ENCODE measurements around the gene PCDH9. TPM values are rescaled to one million over a fixed set of nuclear protein-coding genes. Genes with fewer than 3 reads are reported as not detected.

The PCDH9 gene
- total and polyA plus RNA-seq, 2 experiments from 2014 or later: 0.56 to 0.76 TPM

DNA sequence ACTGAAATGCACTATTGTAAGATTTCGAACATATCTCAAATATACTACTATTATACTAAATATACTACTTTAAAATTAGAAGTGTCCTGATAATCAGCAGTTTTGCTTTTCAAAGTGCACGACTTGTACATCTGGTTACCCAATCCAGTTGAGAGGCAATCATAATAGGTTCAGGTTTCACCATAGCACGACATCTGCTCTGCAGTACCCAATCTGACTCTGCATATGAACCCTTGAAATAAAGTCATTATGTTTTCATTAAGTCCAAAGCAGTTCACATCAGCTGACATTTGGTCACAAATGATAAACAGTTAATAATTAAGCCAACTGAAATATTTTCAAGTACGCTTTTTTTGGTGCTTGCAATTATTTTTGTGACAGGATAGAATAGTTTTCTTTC lies 90.6 kb downstream of the PCDH9 start:
- H3K9me2 ChIP-seq (ENCODE audit: insufficient read depth): no peaks in the 10 kb centered on the region
- no peak overlapping the region for H2AFZ ChIP-seq
- no peaks in the 10 kb centered on the region for H3K9me3 ChIP-seq (ENCODE audit: low read depth)
- no peaks in the 10 kb centered on the region for H4K20me1 ChIP-seq (ENCODE audit: insufficient read depth)
- H3K4me3 ChIP-seq: no peak overlapping the region
- H3K36me3 ChIP-seq (ENCODE audit: low read depth): no peaks in the 10 kb centered on the region
- no peak overlapping the region for H3K4me2 ChIP-seq (ENCODE audit: unreplicated experiment)
- no peak overlapping the region for H3K27ac ChIP-seq
- TF ChIP-seq EZH2phosphoT487 (IDR thresholded peaks at IDR 0.05; ENCODE audit: insufficient read depth, low read depth) (no peak), EZH2 (IDR thresholded peaks at IDR 0.05; ENCODE audit: insufficient read depth, poor library complexity, severe bottlenecking) (no peak)
- H3K79me2 ChIP-seq (ENCODE audit: insufficient read depth): no peaks in the 10 kb centered on the region
- no peaks in the 10 kb centered on the region for H3F3A ChIP-seq (ENCODE audit: insufficient read depth)
- no peak overlapping the region for H3K9ac ChIP-seq
- no peaks in the 10 kb centered on the region for H3K27me3 ChIP-seq (replicated peaks; ENCODE audit: insufficient read depth)
- in situ Hi-C loops (cut with MboI): no loop called here
- no peak for DNase-seq
- 12 to 17% methylated on average over 4 of the region's 4 CpGs for WGBS, 2 experiments (ENCODE audit: low coverage in 1 of 2, low lambda C conversion rate in 2 of 2, missing lambda C conversion rate in 2 of 2)
- no peaks in the 10 kb centered on the region for H3K4me1 ChIP-seq (ENCODE audit: insufficient read depth)

DNA sequence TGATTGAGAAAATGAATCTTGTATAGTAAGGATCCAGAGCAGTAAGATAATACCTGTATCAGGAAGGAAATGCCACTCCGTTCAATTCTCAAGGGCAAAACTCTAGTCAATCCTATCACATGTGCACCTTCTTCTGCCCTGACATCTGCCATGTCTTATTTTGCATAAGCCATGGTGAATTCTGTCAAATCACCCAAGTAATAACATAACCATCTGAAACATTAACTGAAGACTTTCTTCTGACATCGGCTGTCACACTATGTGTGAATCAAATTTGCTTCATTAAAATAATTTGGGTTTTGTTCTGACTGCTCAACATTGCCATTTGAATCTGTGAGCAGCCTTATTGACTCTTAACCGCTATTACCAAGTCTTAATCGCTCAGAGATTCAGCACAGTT lies 91.2 kb downstream of the PCDH9 start:
- H3K9me2 ChIP-seq (ENCODE audit: insufficient read depth): no peaks in the 10 kb centered on the region
- H3K4me1 ChIP-seq (ENCODE audit: insufficient read depth): no peaks in the 10 kb centered on the region
- no peak for DNase-seq
- H3K9ac ChIP-seq: no peak overlapping the region
- no peak overlapping the region for H3K4me3 ChIP-seq
- no peaks in the 10 kb centered on the region for H3K36me3 ChIP-seq (ENCODE audit: low read depth)
- no peak overlapping the region for H3K27ac ChIP-seq
- H2AFZ ChIP-seq: no peak overlapping the region
- H4K20me1 ChIP-seq (ENCODE audit: insufficient read depth): no peaks in the 10 kb centered on the region
- 46% methylated on average over 4 of the region's 4 CpGs for WGBS, 2 experiments (ENCODE audit: low coverage in 1 of 2, low lambda C conversion rate in 2 of 2, missing lambda C conversion rate in 2 of 2)
- TF ChIP-seq EZH2 (IDR thresholded peaks at IDR 0.05; ENCODE audit: insufficient read depth, poor library complexity, severe bottlenecking) (no peak), EZH2phosphoT487 (IDR thresholded peaks at IDR 0.05; ENCODE audit: insufficient read depth, low read depth) (no peak)
- H3K27me3 ChIP-seq (replicated peaks; ENCODE audit: insufficient read depth): no peaks in the 10 kb centered on the region
- no peaks in the 10 kb centered on the region for H3F3A ChIP-seq (ENCODE audit: insufficient read depth)
- in situ Hi-C loops (cut with MboI): no loop called here
- no peaks in the 10 kb centered on the region for H3K79me2 ChIP-seq (ENCODE audit: insufficient read depth)
- no peaks in the 10 kb centered on the region for H3K9me3 ChIP-seq (ENCODE audit: low read depth)
- no peak overlapping the region for H3K4me2 ChIP-seq (ENCODE audit: unreplicated experiment)

DNA sequence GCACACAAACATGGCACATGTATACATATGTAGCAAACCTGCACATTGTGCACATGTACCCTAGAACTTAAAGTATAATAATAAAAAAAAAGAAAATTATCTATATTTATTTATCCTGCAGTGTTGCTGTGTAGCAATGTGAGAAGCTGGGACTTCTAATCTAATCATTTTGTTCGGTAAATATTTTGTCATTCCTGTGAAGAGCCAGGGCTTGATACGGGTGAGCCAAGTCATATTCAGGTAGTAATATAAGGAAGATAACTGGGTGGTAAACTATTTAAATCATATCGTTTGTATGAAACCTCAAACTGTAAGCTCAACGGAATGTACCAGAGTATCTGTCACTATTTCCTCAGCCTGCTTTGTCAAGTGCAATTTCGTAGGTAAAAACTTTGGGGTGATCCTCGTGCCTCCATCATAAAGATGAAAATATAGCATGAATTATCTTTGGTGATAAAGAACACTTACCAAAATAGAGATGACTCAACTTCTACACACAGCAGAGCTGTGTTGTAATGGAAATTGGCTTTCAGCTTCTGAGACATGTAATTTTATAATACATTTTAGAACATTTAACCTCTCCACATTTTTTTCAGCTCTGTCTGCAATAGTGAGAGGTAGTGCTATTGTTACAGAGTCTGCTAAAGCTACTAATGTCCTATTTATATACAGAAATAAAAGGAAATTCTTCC lies 92.9 kb downstream of the PCDH9 start:
- Histone ChIP-seq H3K27me3 (replicated peaks; ENCODE audit: insufficient read depth) (no peaks in the 10 kb centered on the region), H3K79me2 (ENCODE audit: insufficient read depth) (no peaks in the 10 kb centered on the region), H4K20me1 (ENCODE audit: insufficient read depth) (no peaks in the 10 kb centered on the region), H3K27ac (no peak overlapping the region), H2AFZ (no peak overlapping the region), H3K4me2 (ENCODE audit: unreplicated experiment) (no peak overlapping the region), H3K9ac (no peak overlapping the region), H3K9me3 (ENCODE audit: low read depth) (no peaks in the 10 kb centered on the region), H3K9me2 (ENCODE audit: insufficient read depth) (no peaks in the 10 kb centered on the region), H3K36me3 (ENCODE audit: low read depth) (no peaks in the 10 kb centered on the region), H3K4me1 (ENCODE audit: insufficient read depth) (no peaks in the 10 kb centered on the region), H3K4me3 (no peak overlapping the region), H3F3A (ENCODE audit: insufficient read depth) (no peaks in the 10 kb centered on the region)
- WGBS, 2 experiments (ENCODE audit: low coverage in 1 of 2, low lambda C conversion rate in 2 of 2, missing lambda C conversion rate in 2 of 2): 46% methylated on average over 6 of the region's 6 CpGs
- in situ Hi-C loops (cut with MboI): no loop called here
- no peak for TF ChIP-seq EZH2phosphoT487 (IDR thresholded peaks at IDR 0.05; ENCODE audit: insufficient read depth, low read depth)
- TF ChIP-seq EZH2 (IDR thresholded peaks at IDR 0.05; ENCODE audit: insufficient read depth, poor library complexity, severe bottlenecking): no peak
- DNase-seq: no peak

DNA sequence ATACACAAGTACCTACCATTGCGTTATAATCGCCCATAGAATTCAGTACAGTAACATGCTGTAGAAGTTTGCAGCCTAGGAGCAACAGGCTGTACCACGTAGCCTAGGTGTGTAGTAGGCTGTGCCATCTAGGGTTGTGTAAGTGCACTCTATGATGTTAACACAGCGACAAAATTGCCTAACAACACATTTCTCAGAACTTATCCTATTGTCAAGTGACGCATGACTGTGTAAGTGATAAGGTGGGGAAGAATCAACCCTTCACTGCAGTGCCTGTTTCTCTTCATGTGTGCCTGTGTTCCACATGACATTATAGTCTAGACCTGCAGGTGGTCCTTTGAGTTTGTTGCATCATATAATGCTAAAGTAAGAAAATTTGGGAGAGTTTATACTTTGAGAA lies 94.0 kb downstream of the PCDH9 start:
- Histone ChIP-seq H3K4me1 (ENCODE audit: insufficient read depth) (no peaks in the 10 kb centered on the region), H3K9me3 (ENCODE audit: low read depth) (no peaks in the 10 kb centered on the region), H3K27ac (no peak overlapping the region), H4K20me1 (ENCODE audit: insufficient read depth) (no peaks in the 10 kb centered on the region), H3K4me3 (no peak overlapping the region), H3K79me2 (ENCODE audit: insufficient read depth) (no peaks in the 10 kb centered on the region), H2AFZ (no peak overlapping the region), H3K9me2 (ENCODE audit: insufficient read depth) (no peaks in the 10 kb centered on the region), H3K36me3 (ENCODE audit: low read depth) (no peaks in the 10 kb centered on the region), H3K9ac (no peak overlapping the region), H3F3A (ENCODE audit: insufficient read depth) (no peaks in the 10 kb centered on the region), H3K4me2 (ENCODE audit: unreplicated experiment) (no peak overlapping the region), H3K27me3 (replicated peaks; ENCODE audit: insufficient read depth) (no peaks in the 10 kb centered on the region)
- TF ChIP-seq EZH2 (IDR thresholded peaks at IDR 0.05; ENCODE audit: insufficient read depth, poor library complexity, severe bottlenecking): no peak
- no peak for TF ChIP-seq EZH2phosphoT487 (IDR thresholded peaks at IDR 0.05; ENCODE audit: insufficient read depth, low read depth)
- no peak for DNase-seq
- 44 to 51% methylated on average over 5 of the region's 5 CpGs for WGBS, 2 experiments (ENCODE audit: low coverage in 1 of 2, low lambda C conversion rate in 2 of 2, missing lambda C conversion rate in 2 of 2)
- in situ Hi-C loops (cut with MboI): no loop called here
